Astrocyte of the spinal cord (primary cell): ENCODE data around the gene ERC2.

ENCODE experiments used
- DNase-seq: peaks from one replicate; pipeline ENCODE4 v3.0.0; 2011; ENCODE audit warnings: low read depth, low spot score
- H3K4me3 ChIP-seq: 2 replicates; pipeline ENCODE4 v1.5.1; 2011; ENCODE audit warnings: low read depth, mild to moderate bottlenecking, low read length, moderate library complexity
- CTCF ChIP-seq: IDR thresholded peaks from 2 replicates; pipeline ENCODE4 v1.5.1; 2012; ENCODE audit warnings: low read depth, mild to moderate bottlenecking, low read length, inconsistent platforms
- in situ Hi-C: cut with HindIII; loops from 2 replicates; pipeline ENCODE4 v1.10.0; 2017; ENCODE audit warnings: low sequenced_read_pairs

ERC2 gene

GRCh38 chr3:55516392-55517030 is 951.8 kb downstream of the ERC2 start:
- TF ChIP-seq CTCF = no peak
- in situ Hi-C loops = no loop called here
- H3K4me3 ChIP-seq = no peak overlapping the region
- no peak for DNase-seq

- DNase-seq = no peak
- no peak for TF ChIP-seq CTCF
- in situ Hi-C loops = no loop called here
- no peak overlapping the region for H3K4me3 ChIP-seq
These were observed 952.6 kb downstream of the ERC2 start for GRCh38 chr3:55515550-55516246.

GRCh38 chr3:55514962-55515361 is 953.3 kb downstream of the ERC2 start:
- H3K4me3 ChIP-seq = no peak overlapping the region
- TF ChIP-seq CTCF = no peak
- no peak for DNase-seq
- in situ Hi-C loops = no loop called here

- no peak overlapping the region for H3K4me3 ChIP-seq
- TF ChIP-seq CTCF = no peak
- no peak for DNase-seq
- in situ Hi-C loops = no loop called here
These were observed 955.5 kb downstream of the ERC2 start for GRCh38 chr3:55512571-55513343.

GRCh38 chr3:55511895-55512570 is 956.2 kb downstream of the ERC2 start:
- no peak for TF ChIP-seq CTCF
- in situ Hi-C loops = no loop called here
- DNase-seq = peak; percentile 70
- no peak overlapping the region for H3K4me3 ChIP-seq

- TF ChIP-seq CTCF = no peak
- H3K4me3 ChIP-seq = no peak overlapping the region
- DNase-seq = no peak
- in situ Hi-C loops = no loop called here
These were observed 959.9 kb downstream of the ERC2 start for GRCh38 chr3:55508335-55508734.
